HCT116 (cell line): ENCODE measurements around the gene AP3S1. TPM values are rescaled to one million over a fixed set of nuclear protein-coding genes. Genes with fewer than 3 reads are reported as not detected.

Experiments
- ATAC-seq: fragments of 200-7000 bp; cut with Tn5 transposase; 2 replicates; pipeline ENCODE4 v1.9.1; 2020; ENCODE audit warnings: mild to moderate bottlenecking, moderate library complexity
- BruUV-seq: library from RNA; stranded (reverse); fragments of 400-500 nt; replicated peaks from 2 replicates; lab custom pipeline; 2021; lab: Mats Ljungman, UMichigan
- CTCF ChIA-PET: fragments of 300-600 bp; sonication (Branson Sonifier 250); formaldehyde crosslinking; loops from one replicate; lab custom pipeline; 2021; ENCODE audit warnings: antibody characterized with exemption; lab: Charles Lee
- POLR2A ChIA-PET: fragments of 300-600, 350-600 bp; sonication (Branson Sonifier 250); formaldehyde crosslinking; loops from one replicate; lab custom pipeline; 2021; ENCODE audit warnings: antibody characterized with exemption; lab: Charles Lee
- RAD21 ChIA-PET, 2 experiments: fragments of 300-600 bp; sonication (Branson Sonifier 250); formaldehyde crosslinking; loops; one replicate each; lab custom pipeline; 2023; ENCODE audit warnings: low total read pairs in 2 of 2; ENCODE audit not compliant: uncharacterized antibody in 2 of 2, unreplicated experiment in 2 of 2, low non-redundant PET in 1 of 2; lab: Charles Lee
- DNase-seq: peaks from one replicate; pipeline ENCODE4 v3.0.0-alpha.2; 2010; ENCODE audit warnings: low read depth, low spot score
- H2AFZ ChIP-seq: fragments of 200-600 bp; shearing (Covaris generic), sonication (generic); 2 replicates; pipeline ENCODE4 v1.6.1; 2017; ENCODE audit warnings: low read depth, mixed run types, mixed read lengths, antibody characterized with exemption, low read length; ENCODE audit not compliant: poor library complexity, severe bottlenecking
- H3K27ac ChIP-seq: 2 replicates; pipeline ENCODE4 v1.5.1; 2012; ENCODE audit warnings: low read depth, low read length
- H3K27me3 ChIP-seq: fragments of 200-600 bp; sonication (generic); 2 replicates; pipeline ENCODE4 v1.6.1; 2016; ENCODE audit warnings: mixed run types, low read length, mixed read lengths; ENCODE audit not compliant: insufficient read depth
- H3K36me3 ChIP-seq, 2 experiments: fragments of 200-500 bp in 1 of 2; fragments of 200-600 bp in 1 of 2; sonication (Bioruptor generic) in 1 of 2; sonication (generic) in 1 of 2; 2 replicates each; pipeline versions ENCODE4 v1.5.1 to v1.6.1; 2014 to 2016; ENCODE audit warnings: low read length in 2 of 2, inconsistent platforms in 1 of 2, mixed read lengths in 1 of 2, mixed run types in 1 of 2; ENCODE audit not compliant: insufficient read depth in 2 of 2, control insufficient read depth in 1 of 2
- H3K4me1 ChIP-seq, 2 experiments: fragments of 200-600 bp in 1 of 2; sonication (generic) in 1 of 2; 2 replicates each; pipeline versions ENCODE4 v1.5.1 to v1.6.1; 2012 to 2017; ENCODE audit warnings: low read length in 2 of 2, inconsistent platforms in 1 of 2, mild to moderate bottlenecking in 1 of 2, mixed read lengths in 1 of 2, mixed run types in 1 of 2, moderate library complexity in 1 of 2; ENCODE audit not compliant: insufficient read depth in 2 of 2, control insufficient read depth in 1 of 2
- H3K4me2 ChIP-seq: fragments of 200-600 bp; sonication (generic); 2 replicates; pipeline ENCODE4 v1.6.1; 2017; ENCODE audit warnings: mixed run types, low read length, mixed read lengths
- H3K4me3 ChIP-seq, 2 experiments: fragments of 200-600 bp in 1 of 2; sonication (generic) in 1 of 2; replicated peaks in 1 of 2; 2 replicates each; pipeline ENCODE4 v1.5.1; 2011 to 2016; ENCODE audit warnings: low read length in 2 of 2, control low read depth in 1 of 2, low read depth in 1 of 2, mild to moderate bottlenecking in 1 of 2, mixed read lengths in 1 of 2, mixed run types in 1 of 2
- H3K79me2 ChIP-seq: fragments of 200-600 bp; sonication (generic); 2 replicates; pipeline ENCODE4 v1.6.1; 2017; ENCODE audit warnings: mild to moderate bottlenecking, mixed run types, low read length, moderate library complexity, mixed read lengths; ENCODE audit not compliant: insufficient read depth
- H3K9ac ChIP-seq: fragments of 200-600 bp; sonication (generic); 2 replicates; pipeline ENCODE4 v1.6.1; 2016; ENCODE audit warnings: low read length, mixed read lengths
- H3K9me2 ChIP-seq: fragments of 200-600 bp; sonication (generic), shearing (Covaris generic); 2 replicates; pipeline ENCODE4 v1.6.1; 2017; ENCODE audit warnings: mixed run types, mild to moderate bottlenecking, moderate library complexity; ENCODE audit not compliant: insufficient read depth
- H3K9me3 ChIP-seq, 2 experiments: fragments of 200-500 bp in 1 of 2; fragments of 200-600 bp in 1 of 2; sonication (Bioruptor generic) in 1 of 2; sonication (generic) in 1 of 2; 2 replicates each; pipeline ENCODE4 v1.6.1; 2014 to 2017; ENCODE audit warnings: low read length in 2 of 2, mixed read lengths in 2 of 2, inconsistent platforms in 1 of 2, low read depth in 1 of 2, mild to moderate bottlenecking in 1 of 2, mixed run types in 1 of 2, moderate library complexity in 1 of 2; ENCODE audit not compliant: control insufficient read depth in 1 of 2, insufficient read depth in 1 of 2
- H4K20me1 ChIP-seq: fragments of 200-600 bp; sonication (generic), shearing (Covaris generic); 2 replicates; pipeline ENCODE4 v1.6.1; 2017; ENCODE audit warnings: mixed run types, mild to moderate bottlenecking, moderate library complexity; ENCODE audit not compliant: insufficient read depth
- EGR1 ChIP-seq: IDR thresholded peaks from 2 replicates; pipeline ENCODE4 v1.6.1; 2012; ENCODE audit warnings: low read depth
- ELF1 ChIP-seq: IDR thresholded peaks from 2 replicates; pipeline ENCODE4 v1.6.1; 2012; ENCODE audit warnings: low read depth, borderline replicate concordance
- EZH2 ChIP-seq: fragments of 200-600 bp; sonication (generic); IDR thresholded peaks from 2 replicates; pipeline ENCODE4 v1.6.1; 2017; ENCODE audit warnings: antibody characterized with exemption, mixed run types
- JUND ChIP-seq: IDR thresholded peaks from 2 replicates; pipeline ENCODE4 v1.6.1; 2012
- POLR2A ChIP-seq: IDR thresholded peaks from 2 replicates; pipeline ENCODE4 v1.7.0; 2011; ENCODE audit warnings: borderline replicate concordance; ENCODE audit not compliant: insufficient read depth, insufficient read length; ENCODE audit errors: extremely low read depth
- POLR2AphosphoS5 ChIP-seq: IDR thresholded peaks from 2 replicates; pipeline ENCODE4 v1.6.1; 2011; ENCODE audit warnings: mild to moderate bottlenecking, low read depth, low read length, moderate library complexity
- RAD21 ChIP-seq: IDR thresholded peaks from 2 replicates; pipeline ENCODE4 v1.6.1; 2012; ENCODE audit warnings: low read depth, mild to moderate bottlenecking
- SIN3A ChIP-seq: IDR thresholded peaks from 2 replicates; pipeline ENCODE4 v1.6.1; 2012; ENCODE audit warnings: low read depth
- SP1 ChIP-seq: IDR thresholded peaks from 2 replicates; pipeline ENCODE4 v1.6.1; 2012; ENCODE audit warnings: low read depth
- TCF7L2 ChIP-seq: IDR thresholded peaks from 2 replicates; pipeline ENCODE4 v1.7.0; 2011; ENCODE audit warnings: borderline replicate concordance, inconsistent platforms; ENCODE audit not compliant: insufficient read depth, insufficient read length; ENCODE audit errors: extremely low read depth
- YY1 ChIP-seq: IDR thresholded peaks from 2 replicates; pipeline ENCODE4 v1.6.1; 2011; ENCODE audit warnings: low read length, low read depth, moderate library complexity, mild to moderate bottlenecking; ENCODE audit not compliant: insufficient replicate concordance; ENCODE audit errors: extremely low read depth
- ZFX ChIP-seq: fragments of 450-650 bp; IDR thresholded peaks from 2 replicates; pipeline ENCODE4 v1.6.1; 2017
- intact Hi-C: fragments of 100-400 bp; cut with micrococcal nuclease; formaldehyde crosslinking; loops from 2 replicates; pipeline ENCODE4 v1.10.0; 2022
- total RNA-seq: library from RNA; stranded (reverse); gene quantifications from one replicate; pipeline ENCODE4 v1.2.1, GENCODE V29; 2021; ENCODE audit not compliant: unreplicated experiment
- TF ChIP-seq, protein P1 (sequence below): IDR thresholded peaks from 2 replicates; pipeline ENCODE4 v1.6.1; 2012; ENCODE audit warnings: low read depth
- TF ChIP-seq, protein P2 (sequence below), 3 experiments: fragments of 200-600 bp in 1 of 3; sonication (generic) in 1 of 3; IDR thresholded peaks in 2 of 3; conservative IDR thresholded peaks in 1 of 3; 2 replicates each; pipeline ENCODE4 v1.5.1; 2012 to 2017; ENCODE audit warnings: low read depth in 2 of 3, low read length in 2 of 3, antibody characterized with exemption in 1 of 3, borderline replicate concordance in 1 of 3, control low read depth in 1 of 3, mild to moderate bottlenecking in 1 of 3, mixed read lengths in 1 of 3, mixed run types in 1 of 3, moderate library complexity in 1 of 3; ENCODE audit not compliant: insufficient read depth in 1 of 3

Gene AP3S1
- total RNA-seq, 1 experiment from 2014 or later, result 432 TPM

DNA sequence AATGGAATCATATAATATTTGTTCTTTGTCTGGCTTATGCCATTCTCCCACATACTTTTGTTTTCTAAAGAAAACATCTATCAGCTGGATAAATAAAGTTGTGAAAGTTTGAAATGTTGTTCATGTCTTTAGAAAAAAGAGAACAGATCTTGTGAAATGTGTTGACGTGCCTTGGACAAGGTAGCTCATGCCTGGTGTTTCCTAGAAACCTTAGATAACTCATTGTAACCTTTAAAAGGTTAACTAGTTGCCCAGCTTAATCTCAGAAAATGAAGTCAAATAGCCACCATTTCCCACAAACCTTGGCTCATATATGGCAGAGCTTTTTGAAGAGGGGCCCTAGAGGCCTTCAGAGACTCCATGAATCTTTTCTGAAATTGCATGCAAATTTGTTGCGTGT, 40.6 kb upstream of the AP3S1 start:
- Histone ChIP-seq H3K4me1 (no peaks in the 10 kb centered on the region), H2AFZ (no peak overlapping the region), H3K27ac (no peak overlapping the region), H3K4me2 (no peak overlapping the region), H3K9me2 (no peaks in the 10 kb centered on the region), H3K36me3 (no peaks in the 10 kb centered on the region), H3K9ac (no peak overlapping the region), H3K27me3 (no peaks in the 10 kb centered on the region), H3K9me3 (no peaks in the 10 kb centered on the region), H3K4me3 (no peak overlapping the region), H3K79me2 (no peaks in the 10 kb centered on the region), H4K20me1 (no peaks in the 10 kb centered on the region)
- ChIA-PET RAD21 (no interaction called here), POLR2A (no interaction called here), CTCF (no interaction called here)
- TF ChIP-seq RAD21 (no peak), YY1 (no peak), JUND (no peak), EZH2 (no peak), EGR1 (no peak), ZFX (no peak), SIN3A (no peak), TCF7L2 (no peak), SP1 (no peak), POLR2A (no peak), POLR2AphosphoS5 (no peak), ELF1 (no peak)
- TF ChIP-seq, protein P1, sequence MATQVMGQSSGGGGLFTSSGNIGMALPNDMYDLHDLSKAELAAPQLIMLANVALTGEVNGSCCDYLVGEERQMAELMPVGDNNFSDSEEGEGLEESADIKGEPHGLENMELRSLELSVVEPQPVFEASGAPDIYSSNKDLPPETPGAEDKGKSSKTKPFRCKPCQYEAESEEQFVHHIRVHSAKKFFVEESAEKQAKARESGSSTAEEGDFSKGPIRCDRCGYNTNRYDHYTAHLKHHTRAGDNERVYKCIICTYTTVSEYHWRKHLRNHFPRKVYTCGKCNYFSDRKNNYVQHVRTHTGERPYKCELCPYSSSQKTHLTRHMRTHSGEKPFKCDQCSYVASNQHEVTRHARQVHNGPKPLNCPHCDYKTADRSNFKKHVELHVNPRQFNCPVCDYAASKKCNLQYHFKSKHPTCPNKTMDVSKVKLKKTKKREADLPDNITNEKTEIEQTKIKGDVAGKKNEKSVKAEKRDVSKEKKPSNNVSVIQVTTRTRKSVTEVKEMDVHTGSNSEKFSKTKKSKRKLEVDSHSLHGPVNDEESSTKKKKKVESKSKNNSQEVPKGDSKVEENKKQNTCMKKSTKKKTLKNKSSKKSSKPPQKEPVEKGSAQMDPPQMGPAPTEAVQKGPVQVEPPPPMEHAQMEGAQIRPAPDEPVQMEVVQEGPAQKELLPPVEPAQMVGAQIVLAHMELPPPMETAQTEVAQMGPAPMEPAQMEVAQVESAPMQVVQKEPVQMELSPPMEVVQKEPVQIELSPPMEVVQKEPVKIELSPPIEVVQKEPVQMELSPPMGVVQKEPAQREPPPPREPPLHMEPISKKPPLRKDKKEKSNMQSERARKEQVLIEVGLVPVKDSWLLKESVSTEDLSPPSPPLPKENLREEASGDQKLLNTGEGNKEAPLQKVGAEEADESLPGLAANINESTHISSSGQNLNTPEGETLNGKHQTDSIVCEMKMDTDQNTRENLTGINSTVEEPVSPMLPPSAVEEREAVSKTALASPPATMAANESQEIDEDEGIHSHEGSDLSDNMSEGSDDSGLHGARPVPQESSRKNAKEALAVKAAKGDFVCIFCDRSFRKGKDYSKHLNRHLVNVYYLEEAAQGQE, result no peak
- TF ChIP-seq, protein P2, sequence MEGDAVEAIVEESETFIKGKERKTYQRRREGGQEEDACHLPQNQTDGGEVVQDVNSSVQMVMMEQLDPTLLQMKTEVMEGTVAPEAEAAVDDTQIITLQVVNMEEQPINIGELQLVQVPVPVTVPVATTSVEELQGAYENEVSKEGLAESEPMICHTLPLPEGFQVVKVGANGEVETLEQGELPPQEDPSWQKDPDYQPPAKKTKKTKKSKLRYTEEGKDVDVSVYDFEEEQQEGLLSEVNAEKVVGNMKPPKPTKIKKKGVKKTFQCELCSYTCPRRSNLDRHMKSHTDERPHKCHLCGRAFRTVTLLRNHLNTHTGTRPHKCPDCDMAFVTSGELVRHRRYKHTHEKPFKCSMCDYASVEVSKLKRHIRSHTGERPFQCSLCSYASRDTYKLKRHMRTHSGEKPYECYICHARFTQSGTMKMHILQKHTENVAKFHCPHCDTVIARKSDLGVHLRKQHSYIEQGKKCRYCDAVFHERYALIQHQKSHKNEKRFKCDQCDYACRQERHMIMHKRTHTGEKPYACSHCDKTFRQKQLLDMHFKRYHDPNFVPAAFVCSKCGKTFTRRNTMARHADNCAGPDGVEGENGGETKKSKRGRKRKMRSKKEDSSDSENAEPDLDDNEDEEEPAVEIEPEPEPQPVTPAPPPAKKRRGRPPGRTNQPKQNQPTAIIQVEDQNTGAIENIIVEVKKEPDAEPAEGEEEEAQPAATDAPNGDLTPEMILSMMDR (IDR thresholded peaks at IDR 0.05 in 2 of 3, conservative IDR thresholded peaks at IDR 0.05 in 1 of 3; ENCODE audit: borderline replicate concordance in 1 of 3, insufficient read depth in 1 of 3, low read depth in 2 of 3, low read length in 2 of 3), result no peak
- DNase-seq (no peak), ATAC-seq (no peak)
- intact Hi-C loops, result no loop called here
- no TSS peak for BruUV-seq
